Parathyroid adenoma (tissue), 2 donors: ENCODE data around the gene MYO5B.
"Not testable (repeated sequence)": the region's sequence is repeated elsewhere in the genome, so short reads cannot be mapped to it uniquely, and the experiment has no call there.

ENCODE experiments used
- H2AFZ ChIP-seq: fragments of 300-600 bp; sonication (generic); one replicate; pipeline ENCODE4 v1.7.0; 2017; ENCODE audit warnings: antibody characterized with exemption, mild to moderate bottlenecking
- H3K27ac ChIP-seq: fragments of 300-600 bp; sonication (generic); one replicate; pipeline ENCODE4 v1.7.0; 2017
- H3K27me3 ChIP-seq: fragments of 300-600 bp; sonication (generic); one replicate; pipeline ENCODE4 v1.7.0; 2017; ENCODE audit warnings: low read length; ENCODE audit not compliant: control insufficient read depth, insufficient read depth
- H3K36me3 ChIP-seq: fragments of 300-600 bp; sonication (generic); one replicate; pipeline ENCODE4 v1.7.0; 2017; ENCODE audit warnings: low read length; ENCODE audit not compliant: control insufficient read depth, insufficient read depth
- H3K4me1 ChIP-seq: fragments of 300-600 bp; sonication (generic); one replicate; pipeline ENCODE4 v1.7.0; 2017; ENCODE audit warnings: control low read depth
- H3K4me2 ChIP-seq: fragments of 300-600 bp; sonication (generic); one replicate; pipeline ENCODE4 v1.7.0; 2017; ENCODE audit warnings: low read length
- H3K4me3 ChIP-seq: fragments of 300-600 bp; sonication (generic); one replicate; pipeline ENCODE4 v1.7.0; 2017; ENCODE audit warnings: low read depth, low read length
- H3K79me2 ChIP-seq: fragments of 300-600 bp; sonication (generic); one replicate; pipeline ENCODE4 v1.7.0; 2017; ENCODE audit warnings: control low read depth
- H3K9ac ChIP-seq: fragments of 300-600 bp; sonication (generic); one replicate; pipeline ENCODE4 v1.7.0; 2017; ENCODE audit warnings: mild to moderate bottlenecking
- H3K9me3 ChIP-seq: fragments of 300-600 bp; sonication (generic); one replicate; pipeline ENCODE4 v1.7.0; 2017; ENCODE audit warnings: low read length; ENCODE audit not compliant: control insufficient read depth
- CTCF ChIP-seq: fragments of 300-600 bp; sonication (generic); IDR thresholded peaks from one replicate; pipeline ENCODE4 v1.7.0; 2017; ENCODE audit warnings: antibody characterized with exemption, mild to moderate bottlenecking
- donor health status: primary hyperparathyroidism.

The MYO5B gene

GRCh38 chr18:49795612-49796552 lies 399.1 kb downstream of the MYO5B start:
- no peak for TF ChIP-seq CTCF
- Histone ChIP-seq H2AFZ (no peak overlapping the region), H3K4me2 (no peak overlapping the region), H3K27ac (no peak overlapping the region), H3K79me2 (no peaks in the 10 kb centered on the region), H3K4me1 (no peaks in the 10 kb centered on the region), H3K9me3 (no peaks in the 10 kb centered on the region), H3K36me3 (no peaks in the 10 kb centered on the region), H3K4me3 (no peak overlapping the region), H3K9ac (no peak overlapping the region), H3K27me3 (no peaks in the 10 kb centered on the region)

DNA sequence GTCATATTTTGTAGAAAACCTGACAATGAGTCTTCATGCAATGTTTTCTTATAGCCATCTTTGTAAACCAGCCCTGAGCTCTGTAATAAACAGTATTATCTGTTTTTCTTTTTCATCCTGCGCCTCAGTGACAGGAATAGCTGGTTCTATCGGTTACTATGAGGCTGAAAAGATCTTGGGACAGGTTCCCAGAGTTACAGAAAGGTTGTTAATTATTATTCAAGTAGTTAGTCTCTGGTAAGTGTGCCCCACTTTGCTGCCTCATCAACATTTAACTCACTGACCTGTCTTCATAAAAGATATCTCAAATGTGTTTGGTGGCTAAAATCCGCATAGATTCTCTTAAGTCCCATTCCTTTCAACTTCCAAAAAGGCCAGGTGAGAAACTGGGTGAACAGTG lies 400.2 kb downstream of the MYO5B start:
- TF ChIP-seq CTCF, result no peak
- Histone ChIP-seq H3K4me3 (no peak overlapping the region), H2AFZ (no peak overlapping the region), H3K27me3 (no peaks in the 10 kb centered on the region), H3K4me2 (no peak overlapping the region), H3K4me1 (no peaks in the 10 kb centered on the region), H3K36me3 (no peaks in the 10 kb centered on the region), H3K79me2 (no peaks in the 10 kb centered on the region), H3K9me3 (no peaks in the 10 kb centered on the region), H3K9ac (no peak overlapping the region), H3K27ac (no peak overlapping the region)

DNA sequence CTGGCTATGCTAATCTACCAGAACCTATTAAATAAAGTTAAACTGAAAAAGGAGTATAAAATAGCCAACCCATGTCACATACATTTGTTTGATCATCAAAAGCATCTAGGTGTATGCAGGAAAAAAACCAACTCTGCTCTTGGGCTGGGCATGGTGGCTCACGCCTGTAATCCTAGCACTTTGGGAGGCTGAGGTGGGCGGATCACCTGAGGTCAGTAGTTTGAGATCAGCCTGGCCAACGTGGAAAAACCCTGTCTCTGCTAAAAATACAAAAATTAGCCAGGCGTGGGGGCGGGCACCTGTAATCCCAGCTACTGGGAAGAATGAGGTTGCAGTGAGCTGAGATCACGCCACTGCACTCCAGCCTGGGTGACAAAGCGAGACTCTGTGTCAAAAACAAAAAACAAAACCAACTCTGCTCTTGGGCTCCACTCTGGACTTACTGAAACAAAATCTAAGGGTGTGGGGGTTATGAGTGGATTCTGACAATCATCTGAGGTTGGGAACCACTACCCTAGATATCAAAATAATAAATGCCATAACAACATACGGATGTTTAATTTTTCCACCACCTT lies 405.3 kb downstream of the MYO5B start:
- H3K79me2 ChIP-seq, H3K36me3 ChIP-seq, H3K4me3 ChIP-seq, H3K4me2 ChIP-seq, H3K9me3 ChIP-seq, H3K9ac ChIP-seq, H3K4me1 ChIP-seq, H2AFZ ChIP-seq, H3K27ac ChIP-seq, H3K27me3 ChIP-seq: not testable (repeated sequence)

- Histone ChIP-seq H3K9me3 (no peaks in the 10 kb centered on the region), H3K27ac (no peak overlapping the region), H3K9ac (no peak overlapping the region), H3K4me3 (no peak overlapping the region), H3K4me1 (no peaks in the 10 kb centered on the region), H3K27me3 (no peaks in the 10 kb centered on the region), H3K4me2 (no peak overlapping the region), H2AFZ (no peak overlapping the region), H3K36me3 (no peaks in the 10 kb centered on the region), H3K79me2 (no peaks in the 10 kb centered on the region)
- TF ChIP-seq CTCF, result no peak
Observed at GRCh38 chr18:49788327-49788898, 406.5 kb downstream of the MYO5B start.

GRCh38 chr18:49786019-49786720 lies 408.8 kb downstream of the MYO5B start:
- TF ChIP-seq CTCF, result no peak
- no peak overlapping the region for H3K27ac ChIP-seq
- H3K4me3 ChIP-seq, result no peak overlapping the region
- H3K27me3 ChIP-seq, result no peaks in the 10 kb centered on the region
- no peaks in the 10 kb centered on the region for H3K79me2 ChIP-seq
- H3K9me3 ChIP-seq, result no peaks in the 10 kb centered on the region
- no peak overlapping the region for H3K4me2 ChIP-seq
- H3K4me1 ChIP-seq, result no peaks in the 10 kb centered on the region
- H3K9ac ChIP-seq, result no peak overlapping the region
- H3K36me3 ChIP-seq, result no peaks in the 10 kb centered on the region
- H2AFZ ChIP-seq, result no peak overlapping the region
